Mesodermal cell (in vitro differentiated cells): ENCODE measurements around the gene ZNF408.

Source experiments
- H3K27ac ChIP-seq: 2 replicates; pipeline ENCODE4 v1.7.0; 2013; ENCODE audit warnings: mild to moderate bottlenecking, low read depth, low read length, moderate library complexity; ENCODE audit not compliant: severe bottlenecking
- H3K36me3 ChIP-seq: 2 replicates; pipeline ENCODE4 v1.7.1; 2013; ENCODE audit warnings: mild to moderate bottlenecking, low read length, moderate library complexity; ENCODE audit not compliant: control insufficient read depth, insufficient read depth
- H3K4me1 ChIP-seq: one replicate; pipeline ENCODE4 v1.7.1; 2013; ENCODE audit warnings: mild to moderate bottlenecking, low read length; ENCODE audit not compliant: insufficient read depth, control insufficient read depth, poor library complexity, severe bottlenecking
- H3K4me3 ChIP-seq: 2 replicates; pipeline ENCODE4 v1.7.0; 2013; ENCODE audit warnings: low read length, control low read depth, mild to moderate bottlenecking; ENCODE audit not compliant: insufficient read depth, poor library complexity, severe bottlenecking; ENCODE audit errors: extremely low read depth
- H3K9me3 ChIP-seq: 2 replicates; pipeline ENCODE4 v1.7.1; 2013; ENCODE audit warnings: mild to moderate bottlenecking, low read length, moderate library complexity; ENCODE audit not compliant: control insufficient read depth
- WGBS, 2 experiments: methylation state at CpG; one replicate each; pipeline ENCODE4 v1.1.5; 2013; ENCODE audit warnings: missing lambda C conversion rate in 2 of 2; ENCODE audit not compliant: insufficient coverage in 2 of 2; 5-methylcytosine and 5-hydroxymethylcytosine counted together

ZNF408 gene

DNA sequence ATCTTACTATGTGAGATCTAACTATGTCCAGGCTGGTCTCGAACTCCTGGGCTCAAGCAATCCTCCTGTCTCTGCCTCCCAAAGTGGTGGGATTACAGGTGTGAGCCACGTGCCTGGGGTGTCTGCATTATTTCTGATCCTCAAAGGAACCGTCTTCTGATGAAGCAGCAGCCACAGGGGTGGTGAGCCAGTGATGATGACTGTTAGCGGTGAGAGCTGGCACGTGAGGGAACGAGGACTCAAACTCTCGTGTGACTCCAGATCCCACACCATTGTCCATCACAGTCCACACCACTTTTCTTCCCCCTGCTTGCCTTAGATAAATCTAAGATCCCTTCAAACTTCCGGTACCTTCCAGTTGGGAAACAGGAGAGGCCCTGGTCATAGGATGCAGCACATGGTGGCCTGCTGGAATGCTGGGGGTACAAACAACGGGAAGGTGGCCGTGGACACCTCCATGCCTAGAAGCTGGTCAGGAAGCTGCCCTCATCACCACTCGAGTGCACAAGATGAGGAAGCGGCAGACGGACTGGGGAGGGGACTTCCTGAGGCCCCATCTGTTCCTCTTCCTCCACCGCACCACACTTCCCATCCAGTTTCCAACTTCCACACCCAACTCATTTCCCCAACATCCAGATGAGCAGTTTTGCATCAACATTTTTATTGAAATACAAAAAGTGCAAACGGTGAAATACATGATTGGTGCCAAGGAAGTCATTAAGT lies 24.2 kb upstream of the ZNF408 start:
- Histone ChIP-seq H3K9me3 (no peaks in the 10 kb centered on the region), H3K4me1 (peaks cover 36% of the 10 kb centered on the region), H3K4me3 (no peak overlapping the region), H3K36me3 (peaks cover 72% of the 10 kb centered on the region), H3K27ac (no peak overlapping the region)
- WGBS, 2 experiments = 95 to 98% methylated on average over 12 of the region's 15 CpGs

DNA sequence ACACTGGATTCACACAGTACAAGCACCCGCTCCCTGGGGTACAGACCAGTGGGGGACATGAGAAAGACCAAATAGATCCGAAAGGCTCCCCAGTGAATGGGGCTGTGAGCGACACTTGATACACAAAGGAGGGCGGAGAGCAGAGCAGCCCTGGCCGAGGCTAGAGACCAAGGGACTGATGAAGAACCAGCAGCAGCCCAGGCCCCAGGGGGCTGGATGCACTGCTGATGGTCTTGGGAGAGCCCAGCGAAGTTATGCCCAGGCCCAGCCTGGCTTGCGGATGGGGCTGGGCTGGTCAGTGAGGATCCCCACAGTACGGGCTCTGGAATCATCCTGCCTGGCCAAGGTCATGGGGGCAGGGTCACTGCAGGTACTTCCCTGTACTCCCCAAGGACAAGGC lies 23.7 kb upstream of the ZNF408 start:
- peaks cover 71% of the 10 kb centered on the region for H3K36me3 ChIP-seq
- H3K27ac ChIP-seq = no peak overlapping the region
- 89 to 93% methylated on average over 5 to 8 of the region's 8 CpGs for WGBS, 2 experiments
- H3K4me3 ChIP-seq = no peak overlapping the region
- H3K9me3 ChIP-seq = no peaks in the 10 kb centered on the region
- peaks cover 36% of the 10 kb centered on the region for H3K4me1 ChIP-seq

DNA sequence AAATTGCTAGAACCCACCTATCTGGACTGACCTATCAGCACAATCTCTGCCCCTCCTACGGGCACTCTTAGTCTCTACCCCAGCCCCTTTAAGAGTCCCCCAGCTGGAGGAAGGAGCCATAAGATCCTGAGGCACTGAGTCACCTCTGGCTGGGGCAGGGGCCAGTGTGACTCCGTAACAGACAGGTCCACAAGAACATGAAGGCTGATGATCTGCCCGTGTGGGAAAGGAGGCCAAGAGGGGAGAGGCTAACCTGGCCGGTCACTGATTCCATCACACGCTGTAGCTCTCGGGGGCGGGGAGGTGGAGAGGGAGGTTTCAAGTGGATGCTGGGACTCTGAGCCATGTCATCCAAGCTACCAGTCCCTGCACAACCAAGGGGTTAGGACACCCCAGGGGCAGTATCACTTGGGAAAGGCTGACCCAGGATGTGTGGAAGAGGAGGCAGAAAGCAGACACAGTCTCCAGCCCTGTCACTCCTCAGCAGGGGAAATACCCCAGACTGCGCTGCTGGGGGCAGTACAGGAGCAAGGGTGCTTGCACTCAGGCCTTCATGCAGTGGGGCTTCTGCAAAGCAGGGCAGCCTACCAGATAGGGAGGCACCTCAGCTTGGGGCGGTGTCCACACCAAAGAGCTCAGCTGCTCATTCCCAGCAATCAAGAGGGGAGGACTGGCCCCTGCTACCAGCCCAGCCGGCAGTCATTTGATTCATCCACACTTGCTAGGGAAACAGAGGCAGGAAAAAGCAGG lies 22.7 kb upstream of the ZNF408 start:
- Histone ChIP-seq H3K27ac (peak overlapping the region; percentile 36), H3K9me3 (no peaks in the 10 kb centered on the region), H3K4me1 (peaks cover 36% of the 10 kb centered on the region), H3K4me3 (no peak overlapping the region), H3K36me3 (peaks cover 68% of the 10 kb centered on the region)
- 86 to 88% methylated on average over 10 of the region's 10 CpGs for WGBS, 2 experiments

DNA sequence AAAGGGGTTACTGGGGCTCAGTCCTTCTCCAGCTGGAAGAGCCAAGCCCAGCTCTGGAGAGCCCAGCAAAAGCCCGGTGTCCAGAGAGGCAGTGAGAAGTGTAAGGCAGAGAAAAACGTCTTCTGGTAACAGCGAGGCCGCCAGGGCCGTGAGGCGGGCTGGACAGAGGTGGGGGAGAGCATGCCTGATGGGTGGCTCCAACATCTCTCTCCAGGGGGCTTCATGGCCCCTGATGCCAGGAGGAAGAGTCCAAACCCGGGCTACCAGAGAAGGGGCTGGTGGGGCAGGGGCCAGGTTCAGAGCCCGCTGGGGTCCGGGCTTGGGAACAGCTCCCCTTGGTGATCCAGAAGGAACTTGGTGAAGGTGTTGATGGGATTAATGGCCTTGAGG lies 22.1 kb upstream of the ZNF408 start:
- Histone ChIP-seq H3K27ac (no peak overlapping the region), H3K36me3 (peaks cover 65% of the 10 kb centered on the region), H3K9me3 (no peaks in the 10 kb centered on the region), H3K4me3 (no peak overlapping the region), H3K4me1 (peaks cover 34% of the 10 kb centered on the region)
- 94 to 98% methylated on average over 4 to 8 of the region's 9 CpGs for WGBS, 2 experiments

DNA sequence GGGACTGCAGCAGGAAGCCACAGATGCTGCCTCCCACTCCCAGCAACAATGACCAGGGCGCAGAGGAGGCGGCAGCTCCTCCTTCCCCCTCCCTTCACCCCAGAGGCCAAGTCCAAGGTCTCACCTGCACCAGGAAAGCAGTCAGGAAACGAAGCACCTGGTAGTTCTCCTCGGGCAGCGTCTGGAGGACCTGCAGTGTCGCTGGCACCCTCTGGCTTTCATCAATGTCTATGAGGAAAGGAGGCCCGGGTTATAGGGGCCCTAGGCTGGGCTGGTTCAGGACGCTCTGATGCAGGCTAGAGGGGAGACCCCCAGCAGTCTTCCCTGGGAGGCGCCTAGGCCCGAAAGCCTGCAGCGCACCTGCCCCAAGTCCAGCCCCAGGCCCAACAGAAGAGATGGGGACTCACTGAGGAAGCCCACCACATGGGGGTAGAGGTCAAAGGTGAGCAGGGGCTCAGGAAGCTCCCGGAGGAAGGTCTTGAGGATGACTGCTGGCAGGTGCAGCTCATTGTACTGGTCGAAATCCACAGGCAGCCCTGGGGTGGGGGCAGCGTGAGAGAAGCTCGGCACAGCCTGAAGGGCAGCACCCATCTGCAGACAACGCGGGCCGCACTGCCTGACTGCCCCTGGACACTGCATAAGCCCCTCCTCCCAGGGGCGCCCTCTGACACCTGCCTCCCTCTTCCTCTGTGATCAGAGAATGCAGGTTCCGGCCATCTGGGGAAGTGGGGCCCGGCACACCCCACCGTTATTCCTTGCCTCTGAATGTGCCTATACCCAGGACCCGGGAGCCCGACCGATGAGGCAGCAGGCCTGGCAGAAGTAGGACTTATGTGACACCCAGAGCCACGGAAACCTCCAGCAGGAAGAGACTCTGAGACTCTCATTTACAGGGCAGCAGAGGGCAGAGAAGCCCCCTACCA lies 21.3 kb upstream of the ZNF408 start:
- Histone ChIP-seq H3K27ac (no peak overlapping the region), H3K9me3 (no peaks in the 10 kb centered on the region), H3K4me1 (peaks cover 27% of the 10 kb centered on the region), H3K36me3 (peaks cover 66% of the 10 kb centered on the region), H3K4me3 (no peak overlapping the region)
- WGBS, 2 experiments = 92 to 95% methylated on average over 23 to 26 of the region's 26 CpGs

DNA sequence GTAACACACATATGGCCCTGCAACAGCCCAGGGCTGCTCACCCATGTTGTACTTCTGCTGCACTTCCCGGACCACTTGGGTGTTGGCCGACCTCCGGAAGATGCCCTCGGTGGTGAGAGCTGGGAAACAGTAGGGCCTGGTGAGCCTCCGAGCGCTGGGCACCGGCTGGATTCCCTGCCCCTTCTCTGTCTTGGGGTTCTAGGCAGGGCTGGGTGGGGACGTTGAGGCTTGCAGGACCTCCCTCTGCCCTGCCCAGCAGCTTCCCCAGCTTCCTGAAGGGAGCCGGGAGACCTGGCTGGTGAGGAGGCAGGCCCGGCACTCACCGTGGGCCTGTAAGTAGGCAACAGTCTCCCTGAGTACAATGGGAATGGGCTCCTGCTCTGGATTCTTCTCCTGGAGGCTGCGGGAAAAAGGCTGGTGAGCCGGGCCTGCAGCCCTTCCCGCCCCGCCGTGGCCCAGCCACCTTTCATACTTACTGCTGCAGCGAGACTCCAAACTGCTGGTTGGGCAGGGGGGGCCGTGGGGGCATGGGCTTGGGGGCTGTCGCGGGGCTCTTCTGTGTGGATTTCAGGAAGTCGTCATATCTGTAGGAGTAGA lies 20.6 kb upstream of the ZNF408 start:
- H3K4me1 ChIP-seq = peaks cover 19% of the 10 kb centered on the region
- H3K9me3 ChIP-seq = no peaks in the 10 kb centered on the region
- H3K36me3 ChIP-seq = peaks cover 72% of the 10 kb centered on the region

DNA sequence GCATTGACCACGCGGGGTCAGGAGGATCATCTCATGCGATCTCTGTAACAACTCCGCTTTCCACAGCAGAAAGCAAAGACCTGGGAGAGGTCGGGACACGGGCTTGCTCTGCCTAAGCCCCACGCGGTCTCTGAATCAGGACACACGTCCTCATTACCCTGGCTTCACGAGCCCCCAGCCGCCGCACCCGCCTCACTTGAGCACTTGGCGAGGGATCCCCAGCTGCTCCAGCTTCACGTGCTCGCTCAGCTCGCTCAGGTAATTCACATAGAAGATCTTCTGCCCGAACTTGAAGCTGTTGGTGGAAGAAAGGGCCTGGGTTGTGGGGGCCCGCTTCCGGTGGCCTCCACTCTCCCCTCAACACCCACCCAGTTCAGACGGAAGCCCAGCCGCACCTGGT lies 20.0 kb upstream of the ZNF408 start:
- 92 to 98% methylated on average over 17 to 18 of the region's 22 CpGs for WGBS, 2 experiments
- H3K4me1 ChIP-seq = peaks cover 14% of the 10 kb centered on the region
- no peak overlapping the region for H3K4me3 ChIP-seq
- H3K9me3 ChIP-seq = no peaks in the 10 kb centered on the region
- H3K36me3 ChIP-seq = peaks cover 77% of the 10 kb centered on the region
- H3K27ac ChIP-seq = no peak overlapping the region

More for the DNA sequence above, 20.6 kb upstream of the ZNF408 start:
- Histone ChIP-seq H3K4me3 (no peak overlapping the region), H3K27ac (no peak overlapping the region)
- WGBS, 2 experiments = 96 to 97% methylated on average over 12 to 17 of the region's 21 CpGs

DNA sequence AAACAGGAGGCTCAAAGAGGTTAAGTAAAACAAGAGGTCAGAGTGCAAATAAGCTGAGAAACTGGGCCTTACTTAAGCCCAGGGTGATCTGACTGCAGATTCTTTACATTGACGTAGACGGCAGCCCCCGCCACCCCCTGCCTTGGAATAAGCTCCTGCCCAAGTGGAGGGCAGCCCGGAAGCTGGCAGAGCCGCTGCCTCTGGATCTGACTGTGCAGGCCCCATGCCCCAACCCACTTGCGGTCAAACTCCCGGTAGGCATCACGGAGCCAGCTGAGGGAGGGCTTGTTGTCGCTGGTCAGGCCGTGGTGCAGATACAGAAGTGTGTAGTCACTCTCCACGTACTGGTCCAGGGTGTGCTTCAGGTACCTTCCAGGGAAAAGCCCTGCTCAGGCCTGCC lies 19.0 kb upstream of the ZNF408 start:
- Histone ChIP-seq H3K9me3 (no peaks in the 10 kb centered on the region), H3K4me3 (no peak overlapping the region), H3K4me1 (peaks cover 10% of the 10 kb centered on the region), H3K36me3 (peaks cover 77% of the 10 kb centered on the region), H3K27ac (no peak overlapping the region)
- WGBS, 2 experiments = 97% methylated on average over 11 of the region's 11 CpGs

DNA sequence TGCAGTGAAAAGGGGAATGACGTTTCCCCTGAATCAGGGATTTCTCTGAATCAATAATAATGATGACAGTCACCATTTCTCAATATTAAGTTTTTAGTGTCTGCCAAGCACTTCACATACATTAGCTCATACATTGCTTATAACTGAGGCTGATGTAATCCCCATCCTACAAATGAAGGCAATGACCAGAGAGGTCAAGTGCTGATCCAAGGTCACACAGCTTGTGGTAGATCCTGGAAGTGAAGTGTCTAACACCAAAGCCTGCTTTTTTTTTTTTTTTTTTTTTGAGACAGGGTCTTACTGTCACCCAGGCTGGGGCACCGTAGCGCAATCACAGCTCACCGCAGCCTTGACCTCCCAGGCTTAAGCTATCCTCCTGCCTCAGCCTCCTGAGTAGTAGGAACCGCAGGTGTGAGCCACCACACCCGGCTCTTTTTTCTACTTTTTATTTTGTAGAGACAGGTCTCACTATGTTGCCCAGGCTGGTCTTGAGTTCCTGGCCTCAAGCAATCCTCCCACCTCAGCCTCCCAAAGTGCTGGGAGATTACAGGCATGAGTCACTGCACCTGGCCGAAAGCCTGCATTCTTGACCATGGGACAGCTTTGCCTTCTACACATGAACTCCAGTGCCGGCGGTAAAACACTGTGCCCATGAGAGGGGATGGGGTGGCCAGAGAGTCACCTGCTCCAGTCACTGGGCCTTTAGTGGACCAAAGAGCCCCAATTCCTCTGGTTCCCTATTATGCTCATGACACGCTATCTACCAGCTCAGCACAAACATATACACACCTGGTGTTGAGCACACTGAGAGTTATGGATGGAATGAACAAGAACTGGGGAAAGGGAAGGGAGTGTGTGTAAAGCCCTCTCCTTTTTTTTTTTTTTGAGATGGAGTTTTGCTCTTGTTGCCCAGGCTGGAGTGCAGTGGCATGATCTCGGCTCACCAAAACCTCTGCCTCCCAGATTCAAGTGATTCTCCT lies 17.8 kb upstream of the ZNF408 start:
- no peak overlapping the region for H3K4me3 ChIP-seq
- peaks cover 7% of the 10 kb centered on the region for H3K4me1 ChIP-seq
- 94 to 100% methylated on average over 7 of the region's 11 CpGs for WGBS, 2 experiments
- H3K27ac ChIP-seq = no peak overlapping the region
- no peaks in the 10 kb centered on the region for H3K9me3 ChIP-seq
- peaks cover 84% of the 10 kb centered on the region for H3K36me3 ChIP-seq
